RPMI7951 (cell line): ENCODE results near the gene PRKAG2. TPM values are rescaled to one million over a fixed set of nuclear protein-coding genes. Genes with fewer than 3 reads are reported as not detected.
"Not testable (repeated sequence)": the region's sequence is repeated elsewhere in the genome, so short reads cannot be mapped to it uniquely, and the experiment has no call there.

Experiments
- DNase-seq: peaks from one replicate; pipeline ENCODE4 v3.0.0-alpha.2; 2012; ENCODE audit warnings: low read depth
- total RNA-seq: library from RNA; depleted of rRNA; stranded (reverse); fragments of >200 nt; shearing (Covaris generic); gene quantifications from 2 replicates; pipeline ENCODE4 v1.2.3, GENCODE V29; 2014

Gene PRKAG2
- total RNA-seq, 1 experiment from 2014 or later, result 3.6 TPM

- DNase-seq, result no peak
Observed at GRCh38 chr7:151834271-151835035, 42.5 kb downstream of the PRKAG2 start.

- no peak for DNase-seq
Observed at GRCh38 chr7:151833691-151834090, 43.2 kb downstream of the PRKAG2 start.

GRCh38 chr7:151833213-151833651 lies 43.7 kb downstream of the PRKAG2 start:
- DNase-seq, result no peak

- no peak for DNase-seq
Observed at GRCh38 chr7:151832656-151833055, 44.3 kb downstream of the PRKAG2 start.

GRCh38 chr7:151832138-151832537 lies 44.8 kb downstream of the PRKAG2 start:
- no peak for DNase-seq

- no peak for DNase-seq
Observed at GRCh38 chr7:151831606-151832005, 45.3 kb downstream of the PRKAG2 start.

- DNase-seq, result no peak
Observed at GRCh38 chr7:151830121-151830830, 46.6 kb downstream of the PRKAG2 start.

GRCh38 chr7:151829707-151830106 lies 47.2 kb downstream of the PRKAG2 start:
- no peak for DNase-seq

- DNase-seq, result no peak
Observed at GRCh38 chr7:151827620-151828019, 49.3 kb downstream of the PRKAG2 start.

GRCh38 chr7:151826316-151826715 lies 50.6 kb downstream of the PRKAG2 start:
- DNase-seq, result not testable (repeated sequence)

GRCh38 chr7:151825721-151826120 lies 51.2 kb downstream of the PRKAG2 start:
- DNase-seq, result peak; percentile 49

GRCh38 chr7:151824373-151824933 lies 52.5 kb downstream of the PRKAG2 start:
- no peak for DNase-seq

- DNase-seq, result no peak
Observed at GRCh38 chr7:151823566-151824372, 53.1 kb downstream of the PRKAG2 start.

- DNase-seq, result no peak
Observed at GRCh38 chr7:151822541-151823181, 54.3 kb downstream of the PRKAG2 start.

GRCh38 chr7:151821806-151822540 lies 54.9 kb downstream of the PRKAG2 start:
- no peak for DNase-seq

- no peak for DNase-seq
Observed at GRCh38 chr7:151821226-151821625, 55.7 kb downstream of the PRKAG2 start.

GRCh38 chr7:151820491-151821105 lies 56.3 kb downstream of the PRKAG2 start:
- DNase-seq, result no peak

GRCh38 chr7:151819866-151820265 lies 57.0 kb downstream of the PRKAG2 start:
- no peak for DNase-seq

GRCh38 chr7:151818674-151819519 lies 58.0 kb downstream of the PRKAG2 start:
- DNase-seq, result no peak
